Measurements from ENCODE around the gene ZNF275.
"Not testable (repeated sequence)": the region's sequence is repeated elsewhere in the genome, so short reads cannot be mapped to it uniquely, and the experiment has no call there.

ZNF275 gene

GRCh38 chrX:153333821-153334653 lies at the start of gene ZNF275:
Gene ZNF275 (plus strand): TSS chrX:153334153. CDS start chrX:153336680, 2,527 bp downstream.
- intact Hi-C loops (cut with DNase I) = no loop called here
- DNase-seq = peak; percentile 62 to 97 (median 76)

- intact Hi-C loops (cut with DNase I); DNase-seq: not testable (repeated sequence)
Measured at GRCh38 chrX:153285678-153286077, 48.3 kb upstream of the ZNF275 start.

GRCh38 chrX:153288807-153289206 lies 45.1 kb upstream of the ZNF275 start:
- intact Hi-C loops (cut with DNase I); DNase-seq: not testable (repeated sequence)

- intact Hi-C loops (cut with DNase I); DNase-seq: not testable (repeated sequence)
Measured at GRCh38 chrX:153293485-153294071, 40.4 kb upstream of the ZNF275 start.

GRCh38 chrX:153297376-153297775 lies 36.6 kb upstream of the ZNF275 start:
- DNase-seq = no peak
- intact Hi-C loops (cut with DNase I) = no loop called here

- intact Hi-C loops (cut with DNase I) = no loop called here
- DNase-seq = no peak
Measured at GRCh38 chrX:153299855-153300254, 34.1 kb upstream of the ZNF275 start.

- intact Hi-C loops (cut with DNase I) = no loop called here
- no peak for DNase-seq
Measured at GRCh38 chrX:153301746-153302145, 32.2 kb upstream of the ZNF275 start.

GRCh38 chrX:153302796-153303195 lies 31.2 kb upstream of the ZNF275 start:
- intact Hi-C loops (cut with DNase I) = no loop called here
- DNase-seq = no peak

- no peak for DNase-seq
- intact Hi-C loops (cut with DNase I) = no loop called here
Measured at GRCh38 chrX:153303276-153304262, 30.4 kb upstream of the ZNF275 start.

GRCh38 chrX:153304988-153305736 lies 28.8 kb upstream of the ZNF275 start:
- intact Hi-C loops (cut with DNase I) = no loop called here
- peak in 1 of 10 donors; percentile 62 for DNase-seq

- intact Hi-C loops (cut with DNase I) = no loop called here
- DNase-seq = no peak
Measured at GRCh38 chrX:153305972-153306371, 28.0 kb upstream of the ZNF275 start.

GRCh38 chrX:153306527-153307115 lies 27.3 kb upstream of the ZNF275 start:
- DNase-seq = peak in 2 of 10 donors; percentile 69 to 73
- intact Hi-C loops (cut with DNase I) = no loop called here

GRCh38 chrX:153307276-153308178 lies 26.4 kb upstream of the ZNF275 start:
- peak in 2 of 10 donors; percentile 43 to 49 for DNase-seq
- intact Hi-C loops (cut with DNase I) = no loop called here

- DNase-seq = peak in 2 of 10 donors; percentile 39 to 62
- intact Hi-C loops (cut with DNase I) = no loop called here
Measured at GRCh38 chrX:153310901-153311300, 23.1 kb upstream of the ZNF275 start.

GRCh38 chrX:153312041-153312440 lies 21.9 kb upstream of the ZNF275 start:
- intact Hi-C loops (cut with DNase I) = no loop called here
- peak in 2 of 10 donors; percentile 26 to 38 for DNase-seq

GRCh38 chrX:153312842-153313241 lies 21.1 kb upstream of the ZNF275 start:
- intact Hi-C loops (cut with DNase I) = no loop called here
- peak in 1 of 10 donors; percentile 58 for DNase-seq

- DNase-seq = peak in 1 of 10 donors; percentile 55
- intact Hi-C loops (cut with DNase I) = no loop called here
Measured at GRCh38 chrX:153317306-153317705, 16.6 kb upstream of the ZNF275 start.

- DNase-seq = peak in 1 of 10 donors; percentile 52
- intact Hi-C loops (cut with DNase I) = no loop called here
Measured at GRCh38 chrX:153317996-153318722, 15.8 kb upstream of the ZNF275 start.

Data from posterior cingulate gyrus (tissue), 11 donors.